IMR-90 (cell line): ENCODE results near the gene KCNQ1. TPM values are rescaled to one million over a fixed set of nuclear protein-coding genes. Genes with fewer than 3 reads are reported as not detected.
A peak's percentile ranks its signal among the peaks of the same experiment; 100 is the strongest.

Experiments used
- ATAC-seq: fragments of 200-7000 bp; cut with Tn5 transposase; 2 replicates; pipeline ENCODE4 v1.9.1; 2020; ENCODE audit warnings: low read depth, mild to moderate bottlenecking, moderate library complexity
- BruUV-seq: library from RNA; stranded (reverse); fragments of 400-500 nt; replicated peaks from 2 replicates; lab custom pipeline; 2021; lab: Mats Ljungman, UMichigan
- CTCF ChIA-PET: fragments of 300-600 bp; formaldehyde crosslinking; extraction: SDS; loops from one replicate; lab custom pipeline; 2021; ENCODE audit warnings: antibody characterized with exemption; lab: Yijun Ruan, JAX
- POLR2A ChIA-PET: fragments of 300-600 bp; sonication (Branson Sonifier 250); formaldehyde crosslinking; loops from one replicate; lab custom pipeline; 2022; ENCODE audit warnings: antibody characterized with exemption; ENCODE audit not compliant: unreplicated experiment; lab: Charles Lee
- DNase-seq: peaks from one replicate; pipeline ENCODE4 v3.0.0; 2013
- H2AFZ ChIP-seq: replicated peaks from 2 replicates; pipeline ENCODE3; 2013; ENCODE audit warnings: low read length, mild to moderate bottlenecking; ENCODE audit not compliant: poor library complexity
- H2AK5ac ChIP-seq: 2 replicates; pipeline ENCODE4 v1.6.1; 2013; ENCODE audit warnings: low read depth, low read length, inconsistent platforms
- H2AK9ac ChIP-seq: replicated peaks from 2 replicates; pipeline ENCODE3; 2013; ENCODE audit warnings: mild to moderate bottlenecking, low read depth, low read length, moderate library complexity; ENCODE audit not compliant: poor library complexity
- H2BK120ac ChIP-seq: 2 replicates; pipeline ENCODE4 v1.6.1; 2013; ENCODE audit warnings: low read depth, low read length, inconsistent platforms
- H2BK15ac ChIP-seq: 3 replicates; pipeline ENCODE4 v1.6.1; 2013; ENCODE audit warnings: low read depth, low read length, inconsistent platforms
- H2BK20ac ChIP-seq: 2 replicates; pipeline ENCODE4 v1.6.1; 2013; ENCODE audit warnings: low read depth, mild to moderate bottlenecking, inconsistent platforms, low read length, moderate library complexity
- H2BK5ac ChIP-seq: 2 replicates; pipeline ENCODE4 v1.6.1; 2013; ENCODE audit warnings: mild to moderate bottlenecking, low read depth, low read length, inconsistent platforms; ENCODE audit not compliant: poor library complexity, severe bottlenecking
- H3K14ac ChIP-seq: replicated peaks from 2 replicates; pipeline ENCODE4 v1.6.1; 2013; ENCODE audit warnings: low read depth, low read length, inconsistent platforms
- H3K18ac ChIP-seq: 2 replicates; pipeline ENCODE4 v1.6.1; 2013; ENCODE audit warnings: low read depth, low read length, control low read depth
- H3K23ac ChIP-seq: 2 replicates; pipeline ENCODE4 v1.6.1; 2013; ENCODE audit warnings: low read depth, low read length, inconsistent platforms
- H3K27ac ChIP-seq: 2 replicates; pipeline ENCODE4 v1.5.1; 2013; ENCODE audit warnings: mild to moderate bottlenecking, control low read depth, low read length; ENCODE audit not compliant: insufficient read depth
- H3K27me3 ChIP-seq: 2 replicates; pipeline ENCODE4 v1.6.1; 2013; ENCODE audit warnings: low read length; ENCODE audit not compliant: control insufficient read depth, insufficient read depth
- H3K36me3 ChIP-seq: 2 replicates; pipeline ENCODE4 v1.6.1; 2013; ENCODE audit warnings: low read length, mixed read lengths; ENCODE audit not compliant: control insufficient read depth, insufficient read depth
- H3K4ac ChIP-seq: 2 replicates; pipeline ENCODE4 v1.6.1; 2013; ENCODE audit warnings: low read depth, low read length, inconsistent platforms
- H3K4me1 ChIP-seq: 2 replicates; pipeline ENCODE4 v1.6.1; 2013; ENCODE audit warnings: low read length, mixed read lengths; ENCODE audit not compliant: control insufficient read depth, insufficient read depth
- H3K4me2 ChIP-seq: 2 replicates; pipeline ENCODE4 v1.6.1; 2013; ENCODE audit warnings: low read depth, mild to moderate bottlenecking, control low read depth, low read length, moderate library complexity
- H3K4me3 ChIP-seq: 2 replicates; pipeline ENCODE4 v1.5.1; 2013; ENCODE audit warnings: low read depth, mild to moderate bottlenecking, control low read depth, low read length, moderate library complexity; ENCODE audit not compliant: insufficient read depth
- H3K56ac ChIP-seq: 2 replicates; pipeline ENCODE4 v1.6.1; 2013; ENCODE audit warnings: low read length, inconsistent platforms; ENCODE audit not compliant: insufficient read depth; ENCODE audit errors: extremely low read depth
- H3K79me1 ChIP-seq, 2 experiments: 2 replicates each; pipeline ENCODE4 v1.6.1; 2013; ENCODE audit warnings: low read length in 2 of 2, inconsistent platforms in 1 of 2, low read depth in 1 of 2
- H3K9ac ChIP-seq: 2 replicates; pipeline ENCODE4 v1.6.1; 2013; ENCODE audit warnings: low read depth, low read length, control low read depth
- H3K9me1 ChIP-seq: 2 replicates; pipeline ENCODE4 v1.6.1; 2013; ENCODE audit warnings: low read length, inconsistent platforms; ENCODE audit not compliant: insufficient read depth
- H3K9me3 ChIP-seq: 2 replicates; pipeline ENCODE4 v1.6.1; 2013; ENCODE audit warnings: low read length; ENCODE audit not compliant: control insufficient read depth, insufficient read depth
- H4K20me1 ChIP-seq: 2 replicates; pipeline ENCODE4 v1.6.1; 2013; ENCODE audit warnings: low read length, inconsistent platforms; ENCODE audit not compliant: insufficient read depth
- H4K5ac ChIP-seq: 2 replicates; pipeline ENCODE4 v1.6.1; 2013; ENCODE audit warnings: mild to moderate bottlenecking, low read depth, low read length, control low read depth
- H4K8ac ChIP-seq, 2 experiments: 2 replicates each; pipeline ENCODE4 v1.6.1; 2013; ENCODE audit warnings: low read depth in 2 of 2, low read length in 2 of 2, control low read depth in 1 of 2, inconsistent platforms in 1 of 2
- H4K91ac ChIP-seq: 2 replicates; pipeline ENCODE4 v1.6.1; 2013; ENCODE audit warnings: low read depth, low read length, inconsistent platforms; ENCODE audit not compliant: insufficient read depth
- BHLHE40 ChIP-seq: fragments of 150-350 bp; IDR thresholded peaks from 2 replicates; pipeline ENCODE4 v1.6.1; 2016; ENCODE audit warnings: mild to moderate bottlenecking, low read depth, low read length
- CTCF ChIP-seq: conservative IDR thresholded peaks from 2 replicates; pipeline ENCODE4 v1.5.1; 2012; ENCODE audit warnings: mild to moderate bottlenecking, low read depth, low read length, improper control_type of control experiment
- ELK1 ChIP-seq: fragments of 150-350 bp; IDR thresholded peaks from 2 replicates; pipeline ENCODE4 v1.6.1; 2016; ENCODE audit warnings: low read depth, mild to moderate bottlenecking, low read length, moderate library complexity, borderline replicate concordance
- FOS ChIP-seq: fragments of 150-350 bp; IDR thresholded peaks from 2 replicates; pipeline ENCODE4 v1.6.1; 2016; ENCODE audit warnings: low read depth, low read length
- MAZ ChIP-seq: IDR thresholded peaks from 2 replicates; pipeline ENCODE4 v1.6.1; 2012; ENCODE audit warnings: low read depth, mild to moderate bottlenecking, low read length, improper control_type of control experiment, moderate library complexity, borderline replicate concordance
- MXI1 ChIP-seq: IDR thresholded peaks from 2 replicates; pipeline ENCODE4 v1.6.1; 2012; ENCODE audit warnings: low read depth, mild to moderate bottlenecking, low read length, moderate library complexity, borderline replicate concordance
- NFE2L2 ChIP-seq: fragments of 150-350 bp; IDR thresholded peaks from 2 replicates; pipeline ENCODE4 v1.6.1; 2016; ENCODE audit warnings: low read depth, mild to moderate bottlenecking, low read length
- RCOR1 ChIP-seq: IDR thresholded peaks from 2 replicates; pipeline ENCODE4 v1.6.1; 2012; ENCODE audit warnings: mild to moderate bottlenecking, low read length, improper control_type of control experiment; ENCODE audit not compliant: insufficient replicate concordance
- RFX5 ChIP-seq: IDR thresholded peaks from 2 replicates; pipeline ENCODE4 v1.8.0; 2012; ENCODE audit warnings: low read depth, mild to moderate bottlenecking, low read length, moderate library complexity
- SMC3 ChIP-seq: fragments of 150-350 bp; IDR thresholded peaks from 2 replicates; pipeline ENCODE4 v1.6.1; 2016; ENCODE audit warnings: low read depth, mild to moderate bottlenecking, antibody characterized with exemption, low read length, moderate library complexity
- WGBS, 2 experiments: methylation state at CpG; one replicate each; pipeline versions ENCODE4 v1.1.5 to v1.1.7; 2013; ENCODE audit warnings: missing lambda C conversion rate in 2 of 2; ENCODE audit not compliant: insufficient read length in 1 of 2; ENCODE audit errors: extremely low coverage in 2 of 2; 5-methylcytosine and 5-hydroxymethylcytosine counted together
- dilution Hi-C: fragments of 300-500 bp; cut with HindIII; formaldehyde crosslinking; loops from one replicate; pipeline ENCODE4 v1.14.3; 2018; ENCODE audit warnings: low sequenced_read_pairs; ENCODE audit not compliant: unreplicated experiment
- in situ Hi-C: fragments of 300-500 bp; cut with MboI; formaldehyde crosslinking; loops from 3 replicates; pipeline ENCODE4 v1.14.3; 2019; ENCODE audit warnings: low sequenced_read_pairs, inconsistent platforms, mixed read lengths
- intact Hi-C: fragments of 100-400 bp; cut with micrococcal nuclease; formaldehyde crosslinking; loops from 2 replicates; pipeline ENCODE4 v1.10.0; 2022
- polyA plus RNA-seq, 3 experiments: library from polyadenylated mRNA; depleted of rRNA; stranded (reverse); fragments of >200 nt; gene quantifications; 2 replicates each; pipeline ENCODE4 v1.2.3, GENCODE V29; 2012; ENCODE audit warnings: low replicate concordance in 1 of 3
- total RNA-seq: library from RNA; depleted of rRNA; stranded (reverse); fragments of >200 nt; gene quantifications from 2 replicates; pipeline ENCODE4 v1.2.3, GENCODE V29; 2012

The KCNQ1 gene
- total and polyA plus RNA-seq, 2 of the 4 experiments (the other 2 are of a cell fraction): 0.07 TPM; not detected in 1

- H3K4me3 ChIP-seq: no peak overlapping the region
- H3K9ac ChIP-seq: no peak overlapping the region
- BruUV-seq: no TSS peak
- no peak overlapping the region for H3K18ac ChIP-seq
- no peak overlapping the region for H2BK5ac ChIP-seq
- H2AFZ ChIP-seq: peak overlapping the region; percentile 5
- CTCF ChIA-PET: no interaction called here
- WGBS, 2 experiments: 79% methylated on average over 12 of the region's 22 CpGs; no CpG with 5 or more reads in 1 of the 2 experiments
- no peaks in the 10 kb centered on the region for H3K4me1 ChIP-seq
- no peak overlapping the region for H2AK5ac ChIP-seq
- no peak overlapping the region for H3K27ac ChIP-seq
- DNase-seq: no peak
- H3K4ac ChIP-seq: no peak overlapping the region
- no peak overlapping the region for H2BK120ac ChIP-seq
- intact Hi-C loops (no loop called here), dilution Hi-C loops (no loop called here), in situ Hi-C loops (no loop called here)
- no peaks in the 10 kb centered on the region for H3K79me1 ChIP-seq
- H2AK9ac ChIP-seq: no peak overlapping the region
- no peak overlapping the region for H3K23ac ChIP-seq
- peaks cover 20% of the 10 kb centered on the region; the same call in 1 of the 2 replicates for H3K27me3 ChIP-seq
- POLR2A ChIA-PET: no interaction called here
- H3K9me1 ChIP-seq: no peaks in the 10 kb centered on the region
- no peaks in the 10 kb centered on the region for H3K9me3 ChIP-seq
- no peak overlapping the region for H4K5ac ChIP-seq
- H4K91ac ChIP-seq: no peak overlapping the region
- no peak overlapping the region for H4K8ac ChIP-seq
- no peak overlapping the region for H3K14ac ChIP-seq
- H3K36me3 ChIP-seq: no peaks in the 10 kb centered on the region
- H2BK15ac ChIP-seq: no peak overlapping the region
- no peak for ATAC-seq
- H4K20me1 ChIP-seq: no peaks in the 10 kb centered on the region
- H2BK20ac ChIP-seq: no peak overlapping the region
- H3K4me2 ChIP-seq: no peak overlapping the region
- no peak for TF ChIP-seq BHLHE40
- no peak for TF ChIP-seq RFX5
- TF ChIP-seq CTCF: no peak
- TF ChIP-seq RCOR1: no peak
- TF ChIP-seq FOS: no peak
- TF ChIP-seq MXI1: no peak
- no peak for TF ChIP-seq NFE2L2
- no peak for TF ChIP-seq ELK1
- no peak for TF ChIP-seq MAZ
- no peak for TF ChIP-seq SMC3
- H3K56ac ChIP-seq: no peak overlapping the region
These were observed 133.5 kb downstream of the KCNQ1 start for GRCh38 chr11:2577991-2578928.
